AG04450 (cell line): Measurements from ENCODE around the gene DCBLD2. TPM values are rescaled to one million over a fixed set of nuclear protein-coding genes. Genes with fewer than 3 reads are reported as not detected.

Experiments used
- CTCF ChIA-PET: fragments of 300-600, 350-600 bp; formaldehyde crosslinking; extraction: SDS; loops from one replicate; lab custom pipeline; 2022; ENCODE audit warnings: antibody characterized with exemption, inconsistent platforms; lab: Charles Lee
- POLR2A ChIA-PET: fragments of 350-600 bp; formaldehyde crosslinking; extraction: SDS; loops from one replicate; lab custom pipeline; 2021; ENCODE audit warnings: antibody characterized with exemption, inconsistent platforms; lab: Yijun Ruan, JAX
- DNase-seq: peaks from one replicate; pipeline ENCODE4 v3.0.0-alpha.2; 2011; ENCODE audit warnings: low read depth, low spot score
- H3K27ac ChIP-seq: one replicate; pipeline ENCODE4 v1.5.1; 2012; ENCODE audit warnings: low read depth, low read length, control low read depth
- H3K27me3 ChIP-seq: one replicate; pipeline ENCODE4 v1.6.0; 2012; ENCODE audit warnings: low read length; ENCODE audit not compliant: control insufficient read depth, insufficient read depth
- H3K4me3 ChIP-seq: 2 replicates; pipeline ENCODE4 v1.5.1; 2011; ENCODE audit warnings: mild to moderate bottlenecking, low read depth, low read length, control low read depth
- H3K9me3 ChIP-seq: 2 replicates; pipeline ENCODE4 v1.5.1; 2012; ENCODE audit warnings: low read length; ENCODE audit not compliant: control insufficient read depth, insufficient read depth
- polyA plus RNA-seq: library from polyadenylated mRNA; depleted of rRNA; stranded (reverse); fragments of >200 nt; gene quantifications from 2 replicates; pipeline ENCODE4 v1.2.3, GENCODE V29; 2011
- TF ChIP-seq, protein P1 (sequence below): IDR thresholded peaks from 2 replicates; pipeline ENCODE4 v1.5.1; 2011; ENCODE audit warnings: low read depth, low read length, control low read depth, inconsistent platforms

Gene DCBLD2
- polyA plus RNA-seq, 1 experiment, result 202 TPM

DNA sequence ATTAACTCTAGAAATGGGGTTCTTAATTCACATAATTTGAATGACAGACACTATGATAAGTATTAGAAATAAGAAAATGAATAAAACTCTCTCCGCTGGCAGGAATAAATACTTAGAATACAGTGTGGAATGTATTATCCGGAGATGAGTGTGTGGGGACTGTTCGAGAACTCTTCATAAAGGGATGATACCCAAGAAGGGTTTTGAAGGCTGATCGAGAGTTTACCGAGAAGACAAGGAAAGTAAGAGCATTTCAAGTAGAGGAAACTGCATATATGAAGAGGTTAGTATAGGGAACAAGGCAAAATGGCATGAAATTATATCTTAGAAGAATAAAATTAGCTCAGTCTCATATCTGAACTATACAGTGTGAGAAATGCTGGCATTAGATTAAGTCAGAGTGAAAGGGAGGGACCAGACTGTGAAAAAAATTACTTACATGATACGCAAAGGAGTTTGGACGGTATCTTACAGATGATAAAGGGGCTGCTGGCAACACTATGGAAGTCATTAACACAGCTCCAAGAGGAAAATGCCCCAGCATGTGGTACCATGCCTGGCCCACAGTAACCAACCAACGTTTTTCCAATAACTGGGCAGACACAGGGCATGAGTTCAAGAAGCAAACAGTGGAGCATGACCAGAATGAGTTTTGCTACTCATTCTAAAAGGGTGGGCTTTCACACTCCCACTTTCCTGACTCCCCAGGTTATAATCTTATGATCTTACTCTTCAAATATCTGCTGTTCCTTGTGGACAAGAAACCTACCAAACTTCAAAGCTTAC is 6.5 kb downstream of the DCBLD2 start:
- TF ChIP-seq, protein P1, sequence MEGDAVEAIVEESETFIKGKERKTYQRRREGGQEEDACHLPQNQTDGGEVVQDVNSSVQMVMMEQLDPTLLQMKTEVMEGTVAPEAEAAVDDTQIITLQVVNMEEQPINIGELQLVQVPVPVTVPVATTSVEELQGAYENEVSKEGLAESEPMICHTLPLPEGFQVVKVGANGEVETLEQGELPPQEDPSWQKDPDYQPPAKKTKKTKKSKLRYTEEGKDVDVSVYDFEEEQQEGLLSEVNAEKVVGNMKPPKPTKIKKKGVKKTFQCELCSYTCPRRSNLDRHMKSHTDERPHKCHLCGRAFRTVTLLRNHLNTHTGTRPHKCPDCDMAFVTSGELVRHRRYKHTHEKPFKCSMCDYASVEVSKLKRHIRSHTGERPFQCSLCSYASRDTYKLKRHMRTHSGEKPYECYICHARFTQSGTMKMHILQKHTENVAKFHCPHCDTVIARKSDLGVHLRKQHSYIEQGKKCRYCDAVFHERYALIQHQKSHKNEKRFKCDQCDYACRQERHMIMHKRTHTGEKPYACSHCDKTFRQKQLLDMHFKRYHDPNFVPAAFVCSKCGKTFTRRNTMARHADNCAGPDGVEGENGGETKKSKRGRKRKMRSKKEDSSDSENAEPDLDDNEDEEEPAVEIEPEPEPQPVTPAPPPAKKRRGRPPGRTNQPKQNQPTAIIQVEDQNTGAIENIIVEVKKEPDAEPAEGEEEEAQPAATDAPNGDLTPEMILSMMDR, result no peak
- Histone ChIP-seq H3K27ac (no peak overlapping the region), H3K4me3 (no peak overlapping the region), H3K27me3 (no peaks in the 10 kb centered on the region), H3K9me3 (no peaks in the 10 kb centered on the region)
- no peak for DNase-seq
- ChIA-PET CTCF (interaction anchor here (1.7 kb wide), 1 partner anchor 99 kb away, joined by 10 read pairs; no protein-coding TSS in a partner anchor), POLR2A (no interaction called here)

DNA sequence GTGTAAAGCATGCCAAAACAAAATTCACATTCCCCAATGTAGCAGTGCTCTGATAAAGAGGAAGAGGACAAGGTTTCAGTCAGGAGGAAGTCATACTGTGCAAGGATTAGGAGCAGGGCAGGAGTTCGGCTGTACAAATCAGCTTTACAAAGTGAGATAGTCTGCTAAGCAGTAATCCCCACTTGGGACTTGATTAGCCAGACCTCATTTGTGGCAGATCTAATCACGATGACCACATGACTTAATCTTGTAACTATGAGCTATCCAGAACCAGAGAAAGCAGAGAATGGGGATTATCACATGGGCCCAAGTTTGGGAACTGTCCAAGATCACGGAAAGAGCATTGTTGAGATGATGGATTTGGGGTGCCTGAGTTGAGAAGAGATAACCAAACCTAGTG is 7.8 kb downstream of the DCBLD2 start:
- no peak for DNase-seq
- H3K27ac ChIP-seq, result no peak overlapping the region
- H3K4me3 ChIP-seq, result no peak overlapping the region
- H3K27me3 ChIP-seq, result no peaks in the 10 kb centered on the region
- ChIA-PET POLR2A (interaction anchor here (0.7 kb wide), 1 partner anchor 62 kb away, joined by 3 read pairs; no protein-coding TSS in a partner anchor), CTCF (interaction anchor here (0.7 to 1.7 kb wide), 2 partner anchors 100 to 113 kb away, joined by 3 to 10 read pairs; no protein-coding TSS in a partner anchor)
- TF ChIP-seq, protein P1, result no peak
- H3K9me3 ChIP-seq, result no peaks in the 10 kb centered on the region

DNA sequence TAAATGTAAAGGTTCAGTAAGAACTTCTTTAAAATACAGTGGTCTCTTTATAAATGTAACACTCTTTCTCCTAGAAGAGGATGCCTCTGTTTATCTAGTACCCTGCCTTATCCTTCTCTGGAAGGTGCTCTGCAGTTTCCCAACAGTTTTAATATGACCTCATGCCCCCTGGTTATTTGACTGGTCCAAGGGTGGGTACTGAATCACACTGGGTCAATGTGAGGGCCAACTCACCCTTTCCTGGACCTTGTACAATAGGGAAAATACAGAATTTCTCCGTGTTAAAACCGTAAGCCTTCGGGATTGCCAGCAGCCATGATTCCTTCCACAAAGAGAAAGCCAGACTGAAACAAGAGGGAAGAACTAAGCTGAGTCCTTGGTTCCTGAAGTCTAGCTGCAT is 9.2 kb downstream of the DCBLD2 start:
- Histone ChIP-seq H3K9me3 (no peaks in the 10 kb centered on the region), H3K4me3 (no peak overlapping the region), H3K27ac (no peak overlapping the region), H3K27me3 (no peaks in the 10 kb centered on the region)
- POLR2A ChIA-PET, result interaction anchor here (1.2 kb wide), 1 partner anchor 10 kb away, joined by 6 read pairs; the partner anchor contains the start of gene DCBLD2
- CTCF ChIA-PET, result interaction anchor here (0.6 kb wide), 1 partner anchor 687 kb away, joined by 3 read pairs; no protein-coding TSS in a partner anchor
- TF ChIP-seq, protein P1, result no peak
- no peak for DNase-seq

DNA sequence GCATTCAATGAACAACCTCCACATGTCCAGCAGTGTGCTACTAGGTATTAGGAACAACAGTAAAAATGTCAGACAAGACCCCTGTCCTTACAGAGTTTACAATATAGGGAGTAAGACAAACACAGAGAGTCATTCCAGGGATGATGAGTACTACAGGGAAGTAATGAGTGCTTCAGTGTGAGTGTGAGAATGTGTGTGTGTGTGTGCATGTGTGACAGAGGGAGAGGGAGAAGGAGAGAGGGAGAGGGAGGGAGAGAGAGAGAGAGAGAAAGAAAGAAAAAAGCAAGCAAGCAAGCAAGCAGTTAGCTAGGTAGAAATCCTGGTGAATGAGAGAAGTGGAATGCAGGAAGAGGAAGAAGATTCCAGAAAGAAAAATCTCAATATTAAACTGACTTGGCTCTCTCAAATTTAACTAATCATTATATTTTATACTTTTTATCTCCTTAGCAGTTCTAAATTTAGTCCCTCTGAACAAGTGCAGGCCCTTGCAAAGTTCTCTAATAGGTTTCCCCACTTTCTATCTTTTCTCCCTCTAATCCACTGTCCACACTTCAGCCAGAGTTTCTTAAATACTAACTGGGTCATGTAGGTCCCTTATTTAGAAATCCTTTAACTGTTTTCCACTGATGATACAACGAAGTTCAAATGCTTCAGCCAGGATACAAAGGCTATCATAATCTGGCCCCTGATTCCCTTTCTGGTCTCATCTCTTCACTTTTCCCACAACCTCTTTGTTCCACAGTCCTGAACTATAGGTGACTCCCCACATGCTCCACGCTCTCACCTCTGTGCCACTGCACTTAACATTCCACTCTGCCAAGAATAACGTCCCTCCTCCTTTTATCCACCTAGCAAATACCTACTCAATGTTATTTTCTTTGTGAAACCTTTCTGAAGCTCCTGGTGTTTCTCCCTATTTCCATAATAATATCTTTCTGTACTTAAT is 10.3 kb downstream of the DCBLD2 start:
- DNase-seq, result no peak
- POLR2A ChIA-PET, result no interaction called here
- H3K9me3 ChIP-seq, result no peaks in the 10 kb centered on the region
- H3K27ac ChIP-seq, result peak overlapping the region; percentile 12
- CTCF ChIA-PET, result interaction anchor here (1.1 to 1.7 kb wide), 2 partner anchors 66 to 74 kb away, joined by 3 to 4 read pairs; no protein-coding TSS in a partner anchor
- H3K4me3 ChIP-seq, result no peak overlapping the region
- TF ChIP-seq, protein P1, result no peak
- no peaks in the 10 kb centered on the region for H3K27me3 ChIP-seq
